ENCODE data around the gene SCYGR5. TPM values are rescaled to one million over a fixed set of nuclear protein-coding genes. Genes with fewer than 3 reads are reported as not detected.

The SCYGR5 gene
- total RNA-seq, 4 donors from 2014 or later = not detected

GRCh38 chr2:227703961-227704360 is 37.4 kb downstream of the SCYGR5 start:
- intact Hi-C loops (cut with DNase I; ENCODE audit: low total_unique reads) = no loop called here
- Histone ChIP-seq H3K9me3 (no peaks in the 10 kb centered on the region), H3K36me3 (no peaks in the 10 kb centered on the region), H3K4me1 (no peaks in the 10 kb centered on the region), H3K27ac (no peak overlapping the region), H3K4me3 (no peak overlapping the region), H3K27me3 (no peaks in the 10 kb centered on the region)
- in situ Hi-C loops (cut with MboI; ENCODE audit: low sequenced_read_pairs in 4 of 4) = no loop called here
- TF ChIP-seq POLR2A (IDR thresholded peaks at IDR 0.05) (no peak), CTCF (IDR thresholded peaks at IDR 0.05 in 4 of 5, conservative IDR thresholded peaks at IDR 0.05 in 1 of 5) (no peak)
- DNase-seq (no peak), ATAC-seq (no peak)

- no peaks in the 10 kb centered on the region for H3K36me3 ChIP-seq
- no peak for DNase-seq
- H3K4me1 ChIP-seq = no peaks in the 10 kb centered on the region
- no peak for ATAC-seq
- intact Hi-C loops (cut with DNase I; ENCODE audit: low total_unique reads) = no loop called here
- no peak overlapping the region for H3K4me3 ChIP-seq
- H3K9me3 ChIP-seq = no peaks in the 10 kb centered on the region
- no peak overlapping the region for H3K27ac ChIP-seq
- in situ Hi-C loops (cut with MboI; ENCODE audit: low sequenced_read_pairs in 4 of 4) = no loop called here
- TF ChIP-seq POLR2A (IDR thresholded peaks at IDR 0.05) (no peak), CTCF (IDR thresholded peaks at IDR 0.05 in 4 of 5, conservative IDR thresholded peaks at IDR 0.05 in 1 of 5) (no peak)
- no peaks in the 10 kb centered on the region for H3K27me3 ChIP-seq
These were observed 40.3 kb downstream of the SCYGR5 start for GRCh38 chr2:227706859-227707258.

GRCh38 chr2:227707390-227707789 is 40.8 kb downstream of the SCYGR5 start:
- intact Hi-C loops (cut with DNase I; ENCODE audit: low total_unique reads) = no loop called here
- H3K27ac ChIP-seq = no peak overlapping the region
- DNase-seq (no peak), ATAC-seq (no peak)
- no peaks in the 10 kb centered on the region for H3K9me3 ChIP-seq
- no peak overlapping the region for H3K4me3 ChIP-seq
- H3K4me1 ChIP-seq = no peaks in the 10 kb centered on the region
- in situ Hi-C loops (cut with MboI; ENCODE audit: low sequenced_read_pairs in 4 of 4) = no loop called here
- TF ChIP-seq CTCF (IDR thresholded peaks at IDR 0.05 in 4 of 5, conservative IDR thresholded peaks at IDR 0.05 in 1 of 5) = no peak
- no peak for TF ChIP-seq POLR2A (IDR thresholded peaks at IDR 0.05)
- H3K36me3 ChIP-seq = no peaks in the 10 kb centered on the region
- no peaks in the 10 kb centered on the region for H3K27me3 ChIP-seq

- no peak for DNase-seq
- Histone ChIP-seq H3K4me1 (no peaks in the 10 kb centered on the region), H3K27me3 (no peaks in the 10 kb centered on the region), H3K4me3 (no peak overlapping the region), H3K36me3 (no peaks in the 10 kb centered on the region), H3K9me3 (no peaks in the 10 kb centered on the region), H3K27ac (no peak overlapping the region)
- TF ChIP-seq CTCF (IDR thresholded peaks at IDR 0.05 in 4 of 5, conservative IDR thresholded peaks at IDR 0.05 in 1 of 5) (no peak), POLR2A (IDR thresholded peaks at IDR 0.05) (no peak)
- ATAC-seq = no peak
- intact Hi-C loops (cut with DNase I; ENCODE audit: low total_unique reads) = no loop called here
- in situ Hi-C loops (cut with MboI; ENCODE audit: low sequenced_read_pairs in 4 of 4) = no loop called here
These were observed 44.4 kb downstream of the SCYGR5 start for GRCh38 chr2:227710986-227711385.

- Histone ChIP-seq H3K36me3 (no peaks in the 10 kb centered on the region), H3K27ac (no peak overlapping the region), H3K4me1 (peaks cover 0 to 4% of the 10 kb centered on the region in 2 donors), H3K4me3 (no peak overlapping the region), H3K9me3 (no peaks in the 10 kb centered on the region), H3K27me3 (peaks cover 0 to 5% (median 0%) of the 10 kb centered on the region in 3 donors)
- TF ChIP-seq CTCF (IDR thresholded peaks at IDR 0.05 in 4 of 5, conservative IDR thresholded peaks at IDR 0.05 in 1 of 5) (no peak), POLR2A (IDR thresholded peaks at IDR 0.05) (no peak)
- ATAC-seq (no peak), DNase-seq (no peak)
- in situ Hi-C loops (cut with MboI; ENCODE audit: low sequenced_read_pairs in 4 of 4) (no loop called here), intact Hi-C loops (cut with DNase I; ENCODE audit: low total_unique reads) (no loop called here)
These were observed 46.7 kb downstream of the SCYGR5 start for GRCh38 chr2:227713291-227713690.

Data from gastrocnemius medialis (tissue), 4 donors.